Astrocyte of the cerebellum (primary cell): ENCODE results near the gene JAML.

Experiments
- DNase-seq: peaks from one replicate; pipeline ENCODE4 v3.0.0-alpha.2; 2011; ENCODE audit warnings: low read depth
- H3K4me3 ChIP-seq: 2 replicates; pipeline ENCODE4 v1.5.1; 2011; ENCODE audit warnings: mild to moderate bottlenecking, low read depth, low read length, moderate library complexity
- CTCF ChIP-seq: IDR thresholded peaks from 2 replicates; pipeline ENCODE4 v1.5.1; 2012; ENCODE audit warnings: low read length, low read depth, moderate library complexity, mild to moderate bottlenecking; ENCODE audit errors: missing control alignments
- in situ Hi-C: cut with HindIII; loops from 2 replicates; pipeline ENCODE4 v1.10.0; 2017; ENCODE audit warnings: low sequenced_read_pairs

The JAML gene

GRCh38 chr11:118215262-118215661, 9.5 kb downstream of the JAML start:
- no peak for DNase-seq
- in situ Hi-C loops, result no loop called here
- TF ChIP-seq CTCF, result no peak
- H3K4me3 ChIP-seq, result no peak overlapping the region

- H3K4me3 ChIP-seq, result no peak overlapping the region
- no peak for TF ChIP-seq CTCF
Observed at GRCh38 chr11:118214210-118214914, 10.4 kb downstream of the JAML start.

GRCh38 chr11:118213781-118214180, 11.0 kb downstream of the JAML start:
- DNase-seq, result no peak
- TF ChIP-seq CTCF, result no peak
- in situ Hi-C loops, result no loop called here
- no peak overlapping the region for H3K4me3 ChIP-seq

More at GRCh38 chr11:118214210-118214914, 10.4 kb downstream of the JAML start:
- in situ Hi-C loops, result no loop called here
- DNase-seq, result no peak

- TF ChIP-seq CTCF, result no peak
- H3K4me3 ChIP-seq, result no peak overlapping the region
- in situ Hi-C loops, result no loop called here
- no peak for DNase-seq
Observed at GRCh38 chr11:118213201-118213600, 11.6 kb downstream of the JAML start.

- no peak overlapping the region for H3K4me3 ChIP-seq
- no peak for TF ChIP-seq CTCF
- in situ Hi-C loops, result no loop called here
- DNase-seq, result no peak
Observed at GRCh38 chr11:118212781-118213191, 12.0 kb downstream of the JAML start.

- no peak for TF ChIP-seq CTCF
- in situ Hi-C loops, result no loop called here
- no peak for DNase-seq
- H3K4me3 ChIP-seq, result no peak overlapping the region
Observed at GRCh38 chr11:118212131-118212725, 12.6 kb downstream of the JAML start.
